H1 (cell line): ENCODE measurements around the gene ZNF454.

Experiments used
- CEBPB ChIP-seq: IDR thresholded peaks from 2 replicates; pipeline ENCODE4 v1.6.1; 2012; ENCODE audit warnings: low read depth, low read length
- CTCF ChIP-seq, 3 experiments: IDR thresholded peaks; 1 replicate in 2 of 3; 2 replicates in 1 of 3; pipeline versions ENCODE4 v1.5.1 to v1.6.1; 2011; ENCODE audit warnings: low read length in 3 of 3, mild to moderate bottlenecking in 3 of 3, inconsistent platforms in 2 of 3, low read depth in 1 of 3, moderate library complexity in 1 of 3; ENCODE audit not compliant: insufficient read depth in 1 of 3; ENCODE audit errors: control extremely low read depth in 1 of 3
- EGR1 ChIP-seq: IDR thresholded peaks from 2 replicates; pipeline ENCODE4 v1.6.1; 2011; ENCODE audit warnings: low read depth, low read length, borderline replicate concordance
- EP300 ChIP-seq, 2 experiments: IDR thresholded peaks; 1 replicate in 1 of 2; 2 replicates in 1 of 2; pipeline ENCODE4 v1.6.1; 2011 to 2012; ENCODE audit warnings: low read depth in 2 of 2, low read length in 2 of 2, mild to moderate bottlenecking in 2 of 2, borderline replicate concordance in 1 of 2, inconsistent platforms in 1 of 2, moderate library complexity in 1 of 2
- EZH2 ChIP-seq: fragments of 200-600 bp; sonication (generic); IDR thresholded peaks from 2 replicates; pipeline ENCODE4 v1.7.1; 2012; ENCODE audit warnings: low read depth, mild to moderate bottlenecking, moderate library complexity, low read length, inconsistent platforms; ENCODE audit not compliant: severe bottlenecking
- GTF2F1 ChIP-seq: IDR thresholded peaks from 2 replicates; pipeline ENCODE4 v1.6.1; 2012; ENCODE audit warnings: low read depth, low read length, improper control_type of control experiment, borderline replicate concordance
- JUN ChIP-seq: IDR thresholded peaks from 2 replicates; pipeline ENCODE4 v1.6.1; 2011; ENCODE audit warnings: low read depth, mild to moderate bottlenecking, improper control_type of control experiment, low read length
- POLR2A ChIP-seq, 2 experiments: IDR thresholded peaks; 1 replicate in 1 of 2; 2 replicates in 1 of 2; pipeline ENCODE4 v1.6.1; 2011; ENCODE audit warnings: low read depth in 2 of 2, low read length in 2 of 2, mild to moderate bottlenecking in 2 of 2; ENCODE audit errors: control extremely low read depth in 1 of 2
- SIX5 ChIP-seq: IDR thresholded peaks from 2 replicates; pipeline ENCODE4 v1.6.1; 2011; ENCODE audit warnings: mild to moderate bottlenecking, low read depth, low read length
- SRF ChIP-seq: IDR thresholded peaks from 2 replicates; pipeline ENCODE4 v1.6.1; 2011; ENCODE audit warnings: mild to moderate bottlenecking, low read depth, low read length, moderate library complexity
- TAF1 ChIP-seq: IDR thresholded peaks from 2 replicates; pipeline ENCODE4 v1.6.1; 2011; ENCODE audit warnings: mild to moderate bottlenecking, low read depth, low read length
- TF ChIP-seq, protein P1 (sequence below): IDR thresholded peaks from 2 replicates; pipeline ENCODE4 v1.6.1; 2012; ENCODE audit warnings: inconsistent platforms

DNA sequence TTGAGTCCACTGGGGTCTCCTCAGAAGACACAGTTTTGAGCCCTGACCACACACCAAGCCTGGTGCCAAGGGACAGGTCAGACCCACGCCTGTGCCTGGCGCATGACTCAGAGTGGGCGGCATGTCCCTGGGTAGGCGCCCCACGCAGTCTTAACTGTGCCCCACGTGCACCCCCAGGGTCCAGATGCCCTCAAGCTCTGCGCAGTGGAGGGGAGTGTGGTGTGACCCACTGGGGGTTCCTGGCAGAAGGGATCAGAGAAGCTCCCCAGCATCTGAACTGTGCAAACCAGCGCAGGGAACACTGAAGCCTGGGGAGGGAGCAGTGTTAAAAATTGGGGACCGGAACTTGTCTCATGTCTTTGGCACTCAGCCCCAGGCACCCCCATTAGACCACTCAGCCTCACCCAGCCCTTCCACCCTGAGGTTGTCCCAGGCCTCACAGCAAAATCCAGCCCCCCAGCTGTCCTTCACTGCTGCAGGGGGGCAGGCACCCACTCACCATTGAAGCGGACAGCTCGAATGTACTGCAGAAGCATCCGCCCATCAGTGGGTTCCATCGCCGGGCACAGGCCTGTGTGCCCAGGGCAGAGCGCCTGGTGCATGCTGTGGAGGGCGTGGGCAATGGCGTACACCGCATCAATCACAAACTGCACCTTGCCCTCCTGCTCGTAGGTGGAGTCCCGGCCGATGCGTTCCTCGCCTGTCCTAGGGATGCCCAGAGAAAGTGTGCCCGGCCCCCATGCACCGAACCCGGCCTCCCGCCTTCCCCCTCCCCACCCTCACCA lies 47.6 kb downstream of the ZNF454 start:
- TF ChIP-seq CEBPB = no peak
- no peak for TF ChIP-seq GTF2F1
- TF ChIP-seq POLR2A (IDR thresholded peaks at IDR 0.05; ENCODE audit: control extremely low read depth in 1 of 2, low read depth in 2 of 2, low read length in 2 of 2) = no peak
- TF ChIP-seq, protein P1, sequence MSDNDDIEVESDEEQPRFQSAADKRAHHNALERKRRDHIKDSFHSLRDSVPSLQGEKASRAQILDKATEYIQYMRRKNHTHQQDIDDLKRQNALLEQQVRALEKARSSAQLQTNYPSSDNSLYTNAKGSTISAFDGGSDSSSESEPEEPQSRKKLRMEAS = no peak
- TF ChIP-seq CTCF (IDR thresholded peaks at IDR 0.05; ENCODE audit: control extremely low read depth in 1 of 3, insufficient read depth in 1 of 3, low read depth in 1 of 3, low read length in 3 of 3) = no peak
- TF ChIP-seq TAF1 = no peak
- TF ChIP-seq EZH2 = no peak
- TF ChIP-seq SRF = no peak
- no peak for TF ChIP-seq EP300 (IDR thresholded peaks at IDR 0.05; ENCODE audit: borderline replicate concordance in 1 of 2, low read depth in 2 of 2, low read length in 2 of 2)
- no peak for TF ChIP-seq SIX5
- no peak for TF ChIP-seq EGR1
- no peak for TF ChIP-seq JUN
